Neuronal stem cell (in vitro differentiated cells): ENCODE results near the gene RUNX1.

Experiments used
- DNase-seq: peaks from one replicate; pipeline ENCODE4 v3.0.0-alpha.2; 2013; ENCODE audit warnings: low spot score
- H2AFZ ChIP-seq: one replicate; pipeline ENCODE4 v1.6.1; 2013; ENCODE audit warnings: mild to moderate bottlenecking, low read length, inconsistent platforms
- H2AK5ac ChIP-seq: 2 replicates; pipeline ENCODE4 v1.6.1; 2013; ENCODE audit warnings: low read depth, mild to moderate bottlenecking, inconsistent platforms, low read length, moderate library complexity, mixed read lengths
- H2BK120ac ChIP-seq: 2 replicates; pipeline ENCODE4 v1.6.1; 2013; ENCODE audit warnings: low read depth, mild to moderate bottlenecking, inconsistent platforms, low read length, moderate library complexity, mixed read lengths
- H2BK12ac ChIP-seq: one replicate; pipeline ENCODE4 v1.6.1; 2013; ENCODE audit warnings: low read length, inconsistent platforms
- H2BK15ac ChIP-seq: 2 replicates; pipeline ENCODE4 v1.6.1; 2013; ENCODE audit warnings: mild to moderate bottlenecking, low read length, inconsistent platforms, mixed read lengths
- H2BK5ac ChIP-seq: one replicate; pipeline ENCODE4 v1.6.1; 2013; ENCODE audit warnings: inconsistent platforms, mild to moderate bottlenecking, low read length, moderate library complexity
- H3K14ac ChIP-seq: one replicate; pipeline ENCODE4 v1.6.1; 2013; ENCODE audit warnings: low read length, inconsistent platforms
- H3K18ac ChIP-seq: 2 replicates; pipeline ENCODE4 v1.6.1; 2013; ENCODE audit warnings: low read length, inconsistent platforms
- H3K23ac ChIP-seq: 2 replicates; pipeline ENCODE4 v1.6.1; 2013; ENCODE audit warnings: low read depth, mild to moderate bottlenecking, mixed read lengths, low read length, inconsistent platforms; ENCODE audit not compliant: poor library complexity
- H3K27ac ChIP-seq: replicated peaks from 3 replicates; pipeline ENCODE4 v1.5.1; 2013; ENCODE audit warnings: low read length, inconsistent platforms
- H3K27me3 ChIP-seq, 3 experiments: 2 replicates each; pipeline ENCODE4 v1.6.1; 2013; ENCODE audit warnings: low read length in 3 of 3, mild to moderate bottlenecking in 2 of 3, inconsistent platforms in 1 of 3, low read depth in 1 of 3, mixed read lengths in 1 of 3, moderate library complexity in 1 of 3; ENCODE audit not compliant: control insufficient read depth in 3 of 3, insufficient read depth in 3 of 3
- H3K36me3 ChIP-seq, 2 donors: replicated peaks in 1 of 2; 2 replicates each; pipeline ENCODE4 v1.6.1; 2013; ENCODE audit warnings: low read length in 2 of 2; ENCODE audit not compliant: control insufficient read depth in 2 of 2, insufficient read depth in 2 of 2
- H3K4ac ChIP-seq: 2 replicates; pipeline ENCODE4 v1.6.1; 2013; ENCODE audit warnings: inconsistent platforms, mild to moderate bottlenecking, low read length, moderate library complexity
- H3K4me1 ChIP-seq, 2 donors: 1 replicate in 1 of 2; 2 replicates in 1 of 2; pipeline ENCODE4 v1.6.1; 2013; ENCODE audit warnings: low read length in 2 of 2, low read depth in 1 of 2; ENCODE audit not compliant: control insufficient read depth in 2 of 2, insufficient read depth in 1 of 2
- H3K4me2 ChIP-seq: one replicate; pipeline ENCODE4 v1.6.1; 2013; ENCODE audit warnings: mild to moderate bottlenecking, low read length, inconsistent platforms; ENCODE audit not compliant: insufficient read depth, poor library complexity, severe bottlenecking
- H3K4me3 ChIP-seq, 2 donors: 2 replicates each; pipeline ENCODE4 v1.5.1; 2013; ENCODE audit warnings: low read length in 2 of 2, mild to moderate bottlenecking in 2 of 2, inconsistent platforms in 1 of 2, moderate library complexity in 1 of 2
- H3K79me1 ChIP-seq: one replicate; pipeline ENCODE4 v1.6.1; 2013; ENCODE audit warnings: low read depth, mild to moderate bottlenecking, inconsistent platforms, low read length, moderate library complexity
- H3K9ac ChIP-seq: one replicate; pipeline ENCODE4 v1.6.1; 2013; ENCODE audit warnings: mild to moderate bottlenecking, low read depth, low read length, inconsistent platforms; ENCODE audit not compliant: poor library complexity
- H3K9me3 ChIP-seq, 2 donors: replicated peaks in 1 of 2; 2 replicates each; pipeline versions ENCODE3 to v1.6.1; 2013; ENCODE audit warnings: low read length in 2 of 2, mild to moderate bottlenecking in 2 of 2, inconsistent platforms in 1 of 2, low read depth in 1 of 2, mixed read lengths in 1 of 2, moderate library complexity in 1 of 2; ENCODE audit not compliant: control insufficient read depth in 2 of 2, insufficient read depth in 1 of 2
- H4K8ac ChIP-seq: one replicate; pipeline ENCODE4 v1.6.1; 2013; ENCODE audit warnings: low read depth, mild to moderate bottlenecking, inconsistent platforms, low read length, moderate library complexity
- H4K91ac ChIP-seq: one replicate; pipeline ENCODE4 v1.6.1; 2013; ENCODE audit warnings: low read length, low read depth, mild to moderate bottlenecking, inconsistent platforms; ENCODE audit not compliant: poor library complexity
- WGBS, 2 donors: extraction: QIAGEN DNeasy Blood & Tissue Kit; methylation state at CpG; one replicate each; pipeline ENCODE4 v1.1.7; 2013; ENCODE audit warnings: missing lambda C conversion rate in 2 of 2, mixed read lengths in 1 of 2; ENCODE audit not compliant: insufficient read length in 2 of 2, insufficient replicate concordance in 1 of 2; ENCODE audit errors: extremely low coverage in 2 of 2; 5-methylcytosine and 5-hydroxymethylcytosine counted together

RUNX1 gene

GRCh38 chr21:34822942-34823341 is 226.2 kb downstream of the RUNX1 start:
- Histone ChIP-seq H3K9me3 (peaks cover 0 to 3% of the 10 kb centered on the region in 2 donors), H3K4me3 (no peak overlapping the region), H4K91ac (no peak overlapping the region), H2AFZ (no peak overlapping the region), H2BK5ac (no peak overlapping the region), H3K27ac (no peak overlapping the region), H3K79me1 (no peaks in the 10 kb centered on the region), H2BK120ac (no peak overlapping the region), H2BK15ac (no peak overlapping the region), H3K4me1 (peaks cover 0 to 8% of the 10 kb centered on the region in 2 donors), H4K8ac (no peak overlapping the region), H3K14ac (no peak overlapping the region), H3K4me2 (no peak overlapping the region), H2BK12ac (no peak overlapping the region), H3K9ac (no peak overlapping the region), H2AK5ac (no peak overlapping the region), H3K18ac (no peak overlapping the region), H3K36me3 (no peaks in the 10 kb centered on the region), H3K27me3 (no peaks in the 10 kb centered on the region), H3K23ac (no peak overlapping the region), H3K4ac (no peak overlapping the region)
- no peak for DNase-seq
- WGBS, 2 donors: no CpG with 5 or more reads among the region's 6 CpGs

- H3K79me1 ChIP-seq: no peaks in the 10 kb centered on the region
- H3K27ac ChIP-seq: no peak overlapping the region
- H4K91ac ChIP-seq: no peak overlapping the region
- no peak overlapping the region for H3K4ac ChIP-seq
- no peak overlapping the region for H4K8ac ChIP-seq
- no peak overlapping the region for H2BK120ac ChIP-seq
- no peaks in the 10 kb centered on the region for H3K36me3 ChIP-seq
- H3K18ac ChIP-seq: no peak overlapping the region
- DNase-seq: no peak
- H2AFZ ChIP-seq: no peak overlapping the region
- H3K27me3 ChIP-seq: no peaks in the 10 kb centered on the region
- H3K14ac ChIP-seq: no peak overlapping the region
- peaks cover 0 to 11% of the 10 kb centered on the region in 2 donors for H3K4me1 ChIP-seq
- H3K9me3 ChIP-seq: no peaks in the 10 kb centered on the region
- no peak overlapping the region for H2BK12ac ChIP-seq
- H3K4me2 ChIP-seq: no peak overlapping the region
- no CpG with 5 or more reads among the region's 5 CpGs for WGBS, 2 donors
- no peak overlapping the region for H3K4me3 ChIP-seq
- no peak overlapping the region for H2BK15ac ChIP-seq
- H3K9ac ChIP-seq: no peak overlapping the region
- no peak overlapping the region for H2BK5ac ChIP-seq
- no peak overlapping the region for H2AK5ac ChIP-seq
- H3K23ac ChIP-seq: no peak overlapping the region
These were observed 226.9 kb downstream of the RUNX1 start for GRCh38 chr21:34822168-34822567.

GRCh38 chr21:34821717-34822116 is 227.4 kb downstream of the RUNX1 start:
- H3K79me1 ChIP-seq: no peaks in the 10 kb centered on the region
- no peak overlapping the region for H2BK5ac ChIP-seq
- H3K9me3 ChIP-seq: no peaks in the 10 kb centered on the region
- no peaks in the 10 kb centered on the region for H3K27me3 ChIP-seq
- H2AK5ac ChIP-seq: no peak overlapping the region
- no peak overlapping the region for H3K27ac ChIP-seq
- H3K4me2 ChIP-seq: no peak overlapping the region
- no peak overlapping the region for H2BK15ac ChIP-seq
- H3K18ac ChIP-seq: no peak overlapping the region
- H4K91ac ChIP-seq: no peak overlapping the region
- H2BK120ac ChIP-seq: no peak overlapping the region
- H2AFZ ChIP-seq: no peak overlapping the region
- H3K36me3 ChIP-seq: no peaks in the 10 kb centered on the region
- H2BK12ac ChIP-seq: no peak overlapping the region
- H3K4me3 ChIP-seq: no peak overlapping the region
- no peak overlapping the region for H3K23ac ChIP-seq
- DNase-seq: no peak
- H3K9ac ChIP-seq: no peak overlapping the region
- no CpG with 5 or more reads among the region's 7 CpGs for WGBS, 2 donors
- no peak overlapping the region for H3K14ac ChIP-seq
- peaks cover 0 to 11% of the 10 kb centered on the region in 2 donors for H3K4me1 ChIP-seq
- no peak overlapping the region for H4K8ac ChIP-seq
- no peak overlapping the region for H3K4ac ChIP-seq

- Histone ChIP-seq H2BK12ac (no peak overlapping the region), H3K18ac (no peak overlapping the region)
These were observed 229.1 kb downstream of the RUNX1 start for GRCh38 chr21:34820051-34820450.

More at GRCh38 chr21:34820051-34820450, 229.1 kb downstream of the RUNX1 start:
- Histone ChIP-seq H3K79me1 (no peaks in the 10 kb centered on the region), H3K9me3 (no peaks in the 10 kb centered on the region), H2AK5ac (no peak overlapping the region), H2BK5ac (no peak overlapping the region), H4K8ac (no peak overlapping the region), H3K27ac (no peak overlapping the region), H3K36me3 (no peaks in the 10 kb centered on the region), H3K4me2 (peak overlapping the region; percentile 19), H3K27me3 (no peaks in the 10 kb centered on the region), H3K14ac (no peak overlapping the region), H3K9ac (no peak overlapping the region), H3K4me3 (no peak overlapping the region), H3K23ac (no peak overlapping the region), H4K91ac (no peak overlapping the region), H2AFZ (no peak overlapping the region), H3K4me1 (peaks cover 0 to 16% of the 10 kb centered on the region in 2 donors), H3K4ac (no peak overlapping the region), H2BK15ac (no peak overlapping the region), H2BK120ac (no peak overlapping the region)
- no peak for DNase-seq
- no CpG with 5 or more reads among the region's 9 CpGs for WGBS, 2 donors
